Activated T-cell treated with anti-CD3 and anti-CD28 coated beads, Interleukin-2, amount 50 U/mL, for 72 hours (primary cell): ENCODE results near the gene EXOC7. TPM values are rescaled to one million over a fixed set of nuclear protein-coding genes. Genes with fewer than 3 reads are reported as not detected.
A peak's percentile ranks its signal among the peaks of the same experiment; 100 is the strongest.

Source experiments
- ATAC-seq, 2 donors: fragments of 150-1000 bp; cut with Tn5 transposase; replicated peaks in 1 of 2; 2 replicates each; pipeline ENCODE4 v1.10.0; 2021; ENCODE audit warnings: moderate library complexity in 2 of 2, mild to moderate bottlenecking in 1 of 2
- DNase-seq, 2 donors: peaks; one replicate each; pipeline ENCODE4 v3.0.0; 2021 to 2022; ENCODE audit warnings: mixed read lengths in 1 of 2
- H3K27ac Mint-ChIP-seq: one replicate; pipeline ENCODE4 v1.8.0; 2022; ENCODE audit warnings: mild to moderate bottlenecking, moderate library complexity, mixed read lengths
- H3K27me3 Mint-ChIP-seq: one replicate; pipeline ENCODE4 v1.8.0; 2022; ENCODE audit warnings: low read depth, mixed read lengths
- H3K36me3 Mint-ChIP-seq, 2 donors: one replicate each; pipeline ENCODE4 v1.8.0; 2022; ENCODE audit warnings: mixed read lengths in 2 of 2, mild to moderate bottlenecking in 1 of 2; ENCODE audit not compliant: insufficient read depth in 2 of 2
- H3K4me1 Mint-ChIP-seq: one replicate; pipeline ENCODE4 v1.8.0; 2022; ENCODE audit warnings: low read depth, mixed read lengths
- H3K4me3 Mint-ChIP-seq, 2 donors: one replicate each; pipeline ENCODE4 v1.8.0; 2022; ENCODE audit warnings: mild to moderate bottlenecking in 2 of 2, mixed read lengths in 2 of 2, moderate library complexity in 2 of 2
- H3K9me3 Mint-ChIP-seq, 2 donors: one replicate each; pipeline ENCODE4 v1.8.0; 2022; ENCODE audit warnings: mixed read lengths in 2 of 2
- total RNA-seq, 2 donors: library from RNA; stranded (reverse); gene quantifications; one replicate each; pipeline ENCODE4 v1.2.3, GENCODE V29; 2022

The EXOC7 gene
- total RNA-seq, 2 donors from 2014 or later = 66.7 to 77.8 TPM

DNA sequence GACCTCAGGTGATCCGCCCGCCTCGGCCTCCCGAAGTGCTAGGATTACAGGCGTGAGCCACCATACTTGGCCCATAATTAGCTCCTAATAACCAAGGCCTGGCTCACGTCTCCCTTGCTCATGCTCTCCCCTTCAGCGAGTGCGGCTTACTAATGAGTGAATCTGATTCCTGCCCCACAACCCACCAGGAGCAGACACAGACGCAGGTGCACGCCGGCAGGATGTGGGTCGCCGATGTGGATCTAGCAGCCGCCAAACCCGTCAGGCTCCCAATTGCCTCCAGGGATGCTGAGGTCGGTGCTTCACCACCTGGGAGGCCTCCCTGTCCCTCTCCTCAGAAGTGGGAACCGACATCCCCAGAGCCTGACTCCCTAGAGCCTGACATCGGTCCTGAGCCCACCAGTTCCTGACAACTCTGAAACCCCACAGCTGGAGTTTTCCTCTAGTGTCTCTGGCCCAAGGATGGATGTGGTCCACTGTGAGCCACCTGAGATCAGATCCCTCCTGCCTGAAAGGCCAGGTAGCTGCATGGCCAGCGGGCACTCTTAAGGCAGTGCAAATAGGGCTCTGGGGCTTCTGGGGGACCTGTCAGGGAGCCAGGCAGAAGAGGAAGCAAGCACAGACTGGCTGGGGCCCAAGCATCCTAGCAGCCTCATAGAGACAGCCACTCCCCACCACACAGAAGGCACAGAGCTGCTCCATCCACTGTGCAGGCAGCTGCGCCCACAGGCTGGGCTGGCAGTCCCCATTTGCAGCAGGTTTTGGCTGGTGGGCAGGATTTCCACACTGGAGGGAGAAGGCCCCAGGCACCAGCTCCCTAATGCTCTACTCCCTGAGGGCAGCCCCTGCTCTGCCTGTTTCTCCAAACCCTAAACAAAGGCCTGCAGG, 10.8 kb downstream of the EXOC7 start:
- H3K27ac Mint-ChIP-seq = no peak overlapping the region
- no peak for ATAC-seq
- H3K4me1 Mint-ChIP-seq = no peaks in the 10 kb centered on the region
- H3K4me3 Mint-ChIP-seq = no peak overlapping the region
- no peaks in the 10 kb centered on the region for H3K27me3 Mint-ChIP-seq
- DNase-seq = no peak
- no peaks in the 10 kb centered on the region for H3K9me3 Mint-ChIP-seq
- peaks cover 6 to 16% of the 10 kb centered on the region in 2 donors for H3K36me3 Mint-ChIP-seq

DNA sequence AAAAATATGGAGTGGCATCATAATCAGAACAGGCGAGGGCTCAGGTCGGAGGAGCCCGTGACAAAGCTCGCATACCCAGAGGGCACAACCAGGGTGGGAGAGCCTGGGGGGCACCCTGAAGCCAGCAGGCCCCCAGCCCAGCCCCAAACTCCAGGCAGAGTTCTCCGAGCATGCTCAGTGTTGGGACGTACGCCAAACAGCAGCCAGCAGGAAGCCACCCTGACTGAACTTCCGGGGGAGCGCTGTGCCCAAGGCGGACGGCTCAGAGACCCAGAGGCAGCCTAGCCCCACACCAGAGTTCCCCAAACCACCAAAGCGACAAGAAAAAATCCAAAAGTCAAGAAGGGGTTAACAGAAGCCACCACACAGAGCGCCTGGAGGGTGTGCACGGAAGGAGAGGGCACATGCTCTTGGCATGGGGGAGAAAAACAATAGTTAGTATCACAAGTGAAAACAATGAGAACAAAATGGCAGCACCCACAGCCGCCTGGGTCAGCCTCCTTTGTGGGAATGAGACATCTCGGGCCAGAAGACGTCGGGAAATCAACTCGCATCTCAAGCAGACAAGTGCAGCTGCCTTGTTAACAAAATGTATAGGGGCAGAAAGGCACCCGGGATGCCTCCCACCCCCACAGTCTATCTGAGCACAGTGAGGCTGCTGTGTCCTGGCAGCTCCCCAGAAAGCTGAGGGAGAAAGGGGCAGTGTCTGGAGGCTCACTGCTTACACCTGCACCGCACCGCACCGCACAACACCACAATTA, 11.9 kb downstream of the EXOC7 start:
- DNase-seq (no peak), ATAC-seq (peak; percentile 42 to 49)
- Mint-ChIP-seq H3K4me3 (peak overlapping the region; percentile 55 to 62), H3K27me3 (no peaks in the 10 kb centered on the region), H3K4me1 (no peaks in the 10 kb centered on the region), H3K36me3 (peaks cover 6 to 14% of the 10 kb centered on the region in 2 donors), H3K27ac (peak overlapping the region; percentile 79), H3K9me3 (no peaks in the 10 kb centered on the region)

DNA sequence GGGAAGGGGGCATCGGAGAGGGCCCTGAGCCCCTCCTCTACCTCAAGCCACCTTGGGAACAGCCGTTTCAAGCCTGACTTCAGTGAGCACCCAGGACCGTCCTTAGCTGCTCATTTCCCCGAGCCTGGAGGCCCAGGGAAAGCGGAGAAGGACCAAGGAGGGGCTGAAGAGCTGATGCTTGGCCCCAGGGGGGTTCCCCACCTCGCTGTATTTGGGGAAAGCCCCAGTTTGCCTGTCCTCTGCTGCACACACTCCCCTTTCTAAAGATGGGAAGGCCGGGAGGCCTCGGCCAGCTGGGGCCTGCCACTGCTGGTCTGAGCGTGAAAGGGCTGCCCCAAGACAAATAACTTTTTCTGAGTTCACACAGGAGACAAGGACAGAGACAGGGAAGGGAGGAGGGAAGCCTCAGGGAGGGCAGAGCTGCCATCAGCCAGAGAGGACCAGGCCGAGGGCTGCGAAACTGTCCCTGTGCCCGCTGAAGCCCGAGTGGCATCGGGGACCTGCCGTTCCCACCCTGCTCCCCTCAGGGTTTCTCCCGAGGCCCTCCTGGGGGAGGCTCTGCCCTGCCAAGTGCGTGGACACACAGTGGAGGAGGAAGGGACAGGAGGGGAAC, 13.0 kb downstream of the EXOC7 start:
- H3K9me3 Mint-ChIP-seq = no peaks in the 10 kb centered on the region
- no peak overlapping the region for H3K4me3 Mint-ChIP-seq
- no peak overlapping the region for H3K27ac Mint-ChIP-seq
- no peak for DNase-seq
- H3K27me3 Mint-ChIP-seq = no peaks in the 10 kb centered on the region
- no peaks in the 10 kb centered on the region for H3K4me1 Mint-ChIP-seq
- H3K36me3 Mint-ChIP-seq = peaks cover 3 to 11% of the 10 kb centered on the region in 2 donors
- ATAC-seq = no peak

DNA sequence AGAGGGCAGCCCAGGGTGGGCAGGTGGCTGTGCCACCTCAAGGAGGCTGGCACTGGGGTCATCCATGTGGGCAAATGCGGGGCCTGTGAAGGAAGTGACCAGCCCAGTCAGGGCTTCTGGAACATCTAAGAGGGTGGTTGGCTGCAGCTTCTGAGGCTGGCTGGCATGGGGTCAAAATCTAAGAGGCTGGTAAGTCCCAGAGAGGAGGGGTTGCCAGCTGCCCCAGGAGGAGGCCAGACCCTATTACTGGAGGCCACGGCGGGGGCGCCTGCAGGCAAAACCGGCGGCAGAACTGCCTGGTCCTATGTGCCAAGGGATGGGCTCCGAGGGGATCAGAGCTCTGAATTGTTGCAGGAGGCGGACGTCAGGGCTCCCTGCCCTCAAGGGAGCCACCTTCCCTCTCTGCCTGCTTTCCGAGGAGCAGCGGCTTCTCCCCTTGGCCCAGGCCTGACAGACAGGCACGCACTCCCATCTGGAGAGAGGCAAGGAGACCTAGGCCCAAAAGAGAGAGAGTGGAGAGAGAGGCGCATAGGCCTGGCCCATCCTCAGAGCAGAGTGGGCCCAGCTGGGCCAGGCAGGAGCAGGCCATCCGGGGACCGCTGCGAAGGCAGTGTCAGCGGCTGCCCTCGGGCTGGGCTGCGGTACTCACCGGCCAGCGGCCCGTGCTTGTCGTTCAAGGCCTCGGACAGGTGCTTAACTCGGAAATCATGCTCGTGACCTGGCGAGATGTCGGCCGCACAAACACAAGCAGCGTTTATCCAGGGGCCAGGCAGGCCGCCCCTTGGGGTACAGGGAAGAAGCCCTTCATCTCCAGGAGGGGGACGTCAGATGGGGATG, 13.7 kb downstream of the EXOC7 start:
- Mint-ChIP-seq H3K4me1 (no peaks in the 10 kb centered on the region), H3K27me3 (no peaks in the 10 kb centered on the region), H3K27ac (no peak overlapping the region), H3K4me3 (no peak overlapping the region), H3K36me3 (peaks cover 2 to 9% of the 10 kb centered on the region in 2 donors), H3K9me3 (no peaks in the 10 kb centered on the region)
- ATAC-seq (no peak), DNase-seq (no peak)

DNA sequence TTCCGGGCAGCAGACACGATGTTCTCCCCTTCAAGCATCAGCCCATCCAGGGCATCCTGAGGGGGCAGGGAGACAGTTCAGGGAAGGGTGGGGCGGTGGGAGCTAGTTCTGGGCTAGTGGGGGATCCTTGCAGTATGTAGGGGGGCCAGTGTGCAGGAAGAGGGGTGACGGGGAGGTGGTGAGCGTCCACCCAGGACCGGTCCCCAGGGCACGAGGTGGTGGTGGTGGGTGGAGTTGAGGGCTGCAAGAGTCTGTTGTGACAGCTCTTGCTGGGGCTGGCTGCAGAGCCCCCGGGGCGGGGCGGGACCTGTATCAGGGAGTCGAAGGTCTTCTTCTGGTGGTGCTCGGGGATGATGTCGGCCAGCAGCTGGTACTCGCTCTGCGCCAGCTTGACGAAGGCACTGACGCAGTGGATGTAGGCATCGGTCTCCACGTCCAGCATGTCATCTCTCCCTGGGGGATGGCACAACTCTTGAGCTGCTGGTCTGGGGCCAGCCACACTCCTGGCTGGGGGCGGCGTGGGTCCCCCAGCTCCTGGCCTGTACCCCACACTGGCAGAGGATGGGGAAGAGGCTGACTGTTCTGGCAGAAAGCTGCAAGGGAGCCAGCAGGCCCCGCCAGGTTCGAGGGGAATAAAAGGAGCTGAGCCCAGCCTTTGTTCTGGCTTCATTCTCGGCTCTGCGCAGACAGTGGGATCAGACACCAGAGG, 14.6 kb downstream of the EXOC7 start:
- H3K9me3 Mint-ChIP-seq = no peaks in the 10 kb centered on the region
- H3K4me3 Mint-ChIP-seq = no peak overlapping the region
- no peak for ATAC-seq
- H3K27ac Mint-ChIP-seq = no peak overlapping the region
- H3K36me3 Mint-ChIP-seq = peaks cover 2 to 9% of the 10 kb centered on the region in 2 donors
- H3K27me3 Mint-ChIP-seq = no peaks in the 10 kb centered on the region
- no peaks in the 10 kb centered on the region for H3K4me1 Mint-ChIP-seq
- no peak for DNase-seq

DNA sequence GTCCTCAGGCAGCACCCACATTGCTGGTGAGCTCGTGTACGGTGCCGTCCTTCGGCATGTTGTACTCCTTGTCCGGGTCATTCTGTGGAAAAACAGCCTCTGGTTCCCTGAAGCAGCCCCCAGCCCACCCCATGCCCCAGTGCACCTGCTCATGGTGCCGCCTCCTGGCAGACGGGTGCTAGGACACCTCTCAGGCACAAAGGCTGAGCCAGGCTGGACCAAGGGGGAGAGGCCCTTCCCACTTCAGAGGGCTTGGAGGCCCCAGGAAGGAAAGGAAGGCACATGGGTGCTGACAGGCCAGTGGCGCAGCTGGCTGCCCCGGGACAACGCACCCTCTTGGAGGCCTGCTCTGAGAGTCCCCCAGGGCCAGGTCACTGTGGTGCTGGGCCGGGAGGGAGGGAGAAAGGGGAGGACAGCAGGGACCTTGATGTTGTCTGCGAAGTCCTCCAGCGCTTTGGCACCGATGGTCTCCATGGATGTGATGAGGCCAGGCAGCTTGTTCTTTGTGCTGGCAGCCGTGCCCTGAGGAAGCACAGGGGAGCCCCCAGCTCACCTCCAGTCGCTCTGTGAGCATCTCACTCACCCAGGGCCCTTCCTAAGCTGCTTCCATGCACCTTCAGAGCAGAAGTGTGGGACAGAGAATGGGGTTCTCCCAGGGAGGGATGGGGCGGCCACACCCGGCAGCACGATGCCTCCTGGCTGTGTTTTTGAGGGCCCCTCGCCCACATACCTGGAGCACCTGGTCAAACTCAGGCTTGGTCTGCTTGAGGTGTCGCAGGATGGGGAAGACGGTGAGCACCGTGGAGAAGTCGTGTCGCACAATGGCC, 15.3 kb downstream of the EXOC7 start:
- Mint-ChIP-seq H3K9me3 (no peaks in the 10 kb centered on the region), H3K27me3 (no peaks in the 10 kb centered on the region), H3K27ac (no peak overlapping the region), H3K4me3 (no peak overlapping the region), H3K4me1 (no peaks in the 10 kb centered on the region), H3K36me3 (peaks cover 0 to 9% of the 10 kb centered on the region in 2 donors)
- DNase-seq (no peak), ATAC-seq (no peak)

DNA sequence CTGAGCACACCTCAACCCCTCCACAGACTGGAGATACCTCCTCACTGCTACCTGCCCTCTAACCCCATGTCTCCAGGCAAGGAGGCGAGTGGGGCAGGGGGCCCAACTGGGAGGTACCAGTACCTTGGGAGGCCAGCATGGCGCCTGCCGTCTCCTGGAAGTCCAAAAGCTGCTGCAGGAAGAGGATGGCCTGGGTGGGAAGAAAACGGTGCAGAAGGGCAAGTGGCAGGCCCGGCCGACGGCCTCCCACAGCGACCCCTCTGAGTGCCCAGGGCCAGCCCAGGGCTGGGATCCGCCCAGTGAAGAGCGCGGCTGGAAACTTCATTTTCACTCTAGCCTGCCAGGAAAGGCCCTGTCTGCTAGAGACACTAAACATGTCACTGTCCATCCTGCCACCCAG, 16.1 kb downstream of the EXOC7 start:
- no peaks in the 10 kb centered on the region for H3K9me3 Mint-ChIP-seq
- no peak overlapping the region for H3K4me3 Mint-ChIP-seq
- H3K36me3 Mint-ChIP-seq = peaks cover 0 to 6% of the 10 kb centered on the region in 2 donors
- DNase-seq = no peak
- ATAC-seq = no peak
- no peaks in the 10 kb centered on the region for H3K27me3 Mint-ChIP-seq
- no peak overlapping the region for H3K27ac Mint-ChIP-seq
- no peaks in the 10 kb centered on the region for H3K4me1 Mint-ChIP-seq

DNA sequence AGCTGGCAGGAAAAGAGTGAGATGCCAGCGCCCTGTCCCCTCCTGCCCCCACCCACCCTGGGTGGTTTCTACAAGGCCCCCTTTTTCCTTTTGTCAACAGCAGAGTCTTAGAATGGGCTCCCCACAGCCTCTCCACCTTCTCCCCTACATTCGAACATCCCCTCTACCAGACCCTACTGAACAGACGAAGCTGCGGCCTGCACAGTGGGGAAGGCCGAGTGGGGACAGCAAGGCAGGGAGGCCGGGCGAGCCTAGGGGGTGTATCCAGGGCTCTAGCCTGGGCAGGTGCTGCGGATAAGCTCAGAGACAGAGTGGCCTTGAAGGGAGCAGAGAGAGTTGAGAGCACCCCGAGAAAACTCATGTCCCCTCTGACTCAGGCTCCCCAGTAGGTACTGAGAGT, 17.2 kb downstream of the EXOC7 start:
- H3K36me3 Mint-ChIP-seq = peaks cover 0 to 8% of the 10 kb centered on the region in 2 donors
- no peak for DNase-seq
- H3K9me3 Mint-ChIP-seq = no peaks in the 10 kb centered on the region
- no peak overlapping the region for H3K4me3 Mint-ChIP-seq
- no peak overlapping the region for H3K27ac Mint-ChIP-seq
- no peaks in the 10 kb centered on the region for H3K27me3 Mint-ChIP-seq
- ATAC-seq = no peak
- H3K4me1 Mint-ChIP-seq = no peaks in the 10 kb centered on the region

DNA sequence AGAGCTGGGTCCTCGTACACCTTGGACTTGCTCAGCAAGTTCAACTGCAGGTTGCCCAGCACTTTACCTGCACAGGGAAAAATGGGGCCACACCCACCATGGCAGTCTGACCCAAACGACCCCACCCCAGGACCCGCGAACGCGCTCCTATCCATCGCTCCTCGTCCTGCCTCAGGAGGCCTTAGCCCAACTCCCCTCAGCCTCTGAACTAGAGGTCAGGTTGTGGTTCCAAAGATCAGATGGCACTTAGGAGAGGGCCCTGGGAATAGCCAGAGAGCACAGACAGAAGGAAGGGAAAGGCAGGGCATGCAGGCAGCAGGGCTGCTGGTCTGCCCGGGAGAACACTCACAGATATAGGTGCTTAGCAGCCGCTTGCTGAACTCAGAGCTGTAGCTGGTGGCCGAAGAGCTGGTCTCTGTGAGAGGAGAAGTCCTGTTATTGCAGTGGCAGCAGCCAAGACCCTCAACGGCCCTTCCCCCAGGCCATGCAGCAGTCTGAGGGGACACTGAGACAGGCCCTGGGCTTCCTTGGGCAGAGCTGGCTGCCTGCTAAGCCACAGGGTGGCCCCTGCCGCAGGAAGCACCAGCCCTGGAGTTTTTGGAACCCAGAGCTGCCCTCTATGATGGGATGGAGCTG, 17.7 kb downstream of the EXOC7 start:
- Mint-ChIP-seq H3K4me1 (no peaks in the 10 kb centered on the region), H3K4me3 (no peak overlapping the region), H3K27ac (no peak overlapping the region), H3K27me3 (no peaks in the 10 kb centered on the region), H3K36me3 (peaks cover 0 to 7% of the 10 kb centered on the region in 2 donors), H3K9me3 (no peaks in the 10 kb centered on the region)
- DNase-seq = no peak
- ATAC-seq = no peak

DNA sequence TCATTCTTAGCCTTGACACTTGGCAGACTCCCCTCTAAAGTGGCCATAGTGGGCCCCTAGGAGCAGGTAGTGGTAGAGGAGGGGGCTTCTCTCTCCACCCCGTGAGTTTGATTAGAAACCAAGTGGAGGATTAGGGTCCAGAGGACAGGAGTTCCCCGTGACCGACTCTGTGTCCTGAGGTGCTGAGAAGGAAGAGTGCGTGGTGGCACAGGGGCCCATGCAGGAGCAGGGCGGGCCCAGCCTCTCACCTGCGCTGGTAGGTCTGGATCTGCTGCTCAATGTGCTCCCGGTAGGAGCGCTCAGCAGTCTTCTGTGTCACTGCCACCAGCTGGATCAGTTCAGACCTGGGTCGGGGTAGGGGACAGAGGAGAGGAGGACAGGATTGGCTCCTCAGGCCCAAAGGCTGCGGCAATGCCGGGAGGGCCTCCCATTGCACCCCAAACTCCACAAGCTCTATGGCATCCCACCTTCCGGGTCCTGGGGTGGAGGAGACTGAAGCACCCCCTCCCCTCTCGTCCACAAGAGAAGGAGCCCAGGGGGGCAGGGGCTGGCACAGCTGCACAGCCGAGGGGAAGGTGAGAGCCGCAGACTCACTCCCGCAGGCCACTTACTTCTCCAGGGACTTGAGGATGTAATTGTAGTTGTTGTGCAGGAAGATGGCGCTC, 18.4 kb downstream of the EXOC7 start:
- no peak for ATAC-seq
- peaks cover 0 to 7% of the 10 kb centered on the region in 2 donors for H3K36me3 Mint-ChIP-seq

More for the DNA sequence above, 18.4 kb downstream of the EXOC7 start:
- no peak overlapping the region for H3K27ac Mint-ChIP-seq
- no peaks in the 10 kb centered on the region for H3K4me1 Mint-ChIP-seq
- no peaks in the 10 kb centered on the region for H3K9me3 Mint-ChIP-seq
- no peak overlapping the region for H3K4me3 Mint-ChIP-seq
- DNase-seq = no peak
- H3K27me3 Mint-ChIP-seq = no peaks in the 10 kb centered on the region
